Aorta (tissue), 5 donors: ENCODE data around the gene PTPRD. TPM values are rescaled to one million over a fixed set of nuclear protein-coding genes. Genes with fewer than 3 reads are reported as not detected.

Experiments used
- ATAC-seq: fragments of 200-7000 bp; cut with Tn5 transposase; one replicate; pipeline ENCODE4 v1.9.1; 2022; ENCODE audit warnings: moderate library complexity; ENCODE audit not compliant: low FRiP score
- DNase-seq, 2 donors: peaks; one replicate each; pipeline ENCODE4 v3.0.0-alpha.2; 2020
- H3K27ac ChIP-seq, 2 donors: one replicate each; pipeline ENCODE4 v1.5.1; 2013; ENCODE audit warnings: low read length in 2 of 2, mild to moderate bottlenecking in 2 of 2, moderate library complexity in 2 of 2, control low read depth in 1 of 2, inconsistent platforms in 1 of 2, low read depth in 1 of 2
- H3K27me3 ChIP-seq, 2 donors: one replicate each; pipeline ENCODE4 v1.6.1; 2013; ENCODE audit warnings: control low read depth in 1 of 2, low read length in 1 of 2, mild to moderate bottlenecking in 1 of 2, moderate library complexity in 1 of 2; ENCODE audit not compliant: insufficient read depth in 2 of 2, control insufficient read depth in 1 of 2
- H3K36me3 ChIP-seq, 2 donors: one replicate each; pipeline ENCODE4 v1.6.1; 2013; ENCODE audit warnings: control low read depth in 1 of 2, low read length in 1 of 2, mild to moderate bottlenecking in 1 of 2; ENCODE audit not compliant: insufficient read depth in 2 of 2, control insufficient read depth in 1 of 2
- H3K4me1 ChIP-seq, 2 donors: one replicate each; pipeline ENCODE4 v1.6.1; 2013; ENCODE audit warnings: low read length in 2 of 2, control low read depth in 1 of 2, mild to moderate bottlenecking in 1 of 2, moderate library complexity in 1 of 2; ENCODE audit not compliant: insufficient read depth in 2 of 2, control insufficient read depth in 1 of 2
- H3K4me3 ChIP-seq, 2 donors: one replicate each; pipeline ENCODE4 v1.5.1; 2013; ENCODE audit warnings: low read length in 2 of 2, control low read depth in 1 of 2, mild to moderate bottlenecking in 1 of 2
- H3K9me3 ChIP-seq: one replicate; pipeline ENCODE4 v1.6.1; 2013; ENCODE audit warnings: mild to moderate bottlenecking, low read length; ENCODE audit not compliant: control insufficient read depth
- WGBS, 2 donors: extraction: QIAGEN DNeasy Blood & Tissue Kit; methylation state at CpG; one replicate each; pipeline ENCODE4 v1.1.7; 2013; 5-methylcytosine and 5-hydroxymethylcytosine counted together
- intact Hi-C, 2 donors: fragments of 100-400 bp; cut with DNase I; formaldehyde crosslinking; loops; one replicate each; pipeline versions ENCODE4 v1.14.2 to v1.15.0; 2022
- polyA plus RNA-seq, 2 donors: library from polyadenylated mRNA; stranded (reverse); fragments of 200-250 nt; gene quantifications; one replicate each; pipeline ENCODE4 v1.2.3, GENCODE V29; 2013
- total RNA-seq, 2 donors: library from RNA; stranded (reverse); fragmentation: NEBNext Ultra II Directional; extraction: Animal tissue kit (Norgen Biotek cat#: 25700); gene quantifications; one replicate each; pipeline ENCODE4 v1.2.1, GENCODE V29; 2021
- donor health status: healthy with polysubstance abuse.
- donor health status: Bipolar disorder and iron deficiency.
- donor health status: DM: no; HTN: no; CAD: no.
- donor health status: DM: no; HTN: no; CAD: no.
- donor health status: DM: yes; HTN: yes; CAD: no.

The PTPRD gene
- total and polyA plus RNA-seq, 4 donors: 1.5 to 92.0 (median 29.4) TPM

GRCh38 chr9:8832386-8832785 lies 1780.4 kb downstream of the PTPRD start:
- no peaks in the 10 kb centered on the region for H3K9me3 ChIP-seq
- no peak overlapping the region for H3K4me3 ChIP-seq
- ATAC-seq (no peak), DNase-seq (no peak)
- WGBS, 2 donors: 76 to 79% methylated on average over 1 of the region's 1 CpG
- no peaks in the 10 kb centered on the region for H3K4me1 ChIP-seq
- no peaks in the 10 kb centered on the region for H3K36me3 ChIP-seq
- no peak overlapping the region for H3K27ac ChIP-seq
- no peaks in the 10 kb centered on the region for H3K27me3 ChIP-seq
- intact Hi-C loops: no loop called here

GRCh38 chr9:8831568-8831967 lies 1781.2 kb downstream of the PTPRD start:
- intact Hi-C loops: no loop called here
- WGBS, 2 donors: 55 to 68% methylated on average over 2 of the region's 2 CpGs
- Histone ChIP-seq H3K4me1 (no peaks in the 10 kb centered on the region), H3K9me3 (no peaks in the 10 kb centered on the region), H3K36me3 (no peaks in the 10 kb centered on the region), H3K4me3 (no peak overlapping the region), H3K27ac (no peak overlapping the region), H3K27me3 (no peaks in the 10 kb centered on the region)
- no peak for ATAC-seq
- DNase-seq: no peak

GRCh38 chr9:8826281-8826680 lies 1786.5 kb downstream of the PTPRD start:
- intact Hi-C loops: no loop called here
- WGBS, 2 donors: 85 to 95% methylated on average over 2 of the region's 2 CpGs
- no peak overlapping the region for H3K4me3 ChIP-seq

GRCh38 chr9:8825585-8826147 lies 1787.1 kb downstream of the PTPRD start:
- intact Hi-C loops: no loop called here
- H3K27ac ChIP-seq: no peak overlapping the region

More at GRCh38 chr9:8826281-8826680, 1786.5 kb downstream of the PTPRD start:
- Histone ChIP-seq H3K36me3 (no peaks in the 10 kb centered on the region), H3K27me3 (no peaks in the 10 kb centered on the region), H3K4me1 (peaks cover 0 to 4% of the 10 kb centered on the region in 2 donors), H3K9me3 (no peaks in the 10 kb centered on the region), H3K27ac (no peak overlapping the region)
- ATAC-seq (no peak), DNase-seq (no peak)

GRCh38 chr9:8823131-8823895 lies 1789.5 kb downstream of the PTPRD start:
- H3K4me1 ChIP-seq: peaks cover 0 to 4% of the 10 kb centered on the region in 2 donors
- no peak overlapping the region for H3K27ac ChIP-seq
- H3K27me3 ChIP-seq: no peaks in the 10 kb centered on the region
- H3K4me3 ChIP-seq: no peak overlapping the region
- WGBS, 2 donors: 97% methylated on average over 10 of the region's 10 CpGs
- no peaks in the 10 kb centered on the region for H3K9me3 ChIP-seq
- intact Hi-C loops: no loop called here
- ATAC-seq (no peak), DNase-seq (no peak)
- no peaks in the 10 kb centered on the region for H3K36me3 ChIP-seq

More at GRCh38 chr9:8825585-8826147, 1787.1 kb downstream of the PTPRD start:
- H3K36me3 ChIP-seq: no peaks in the 10 kb centered on the region
- peaks cover 0 to 4% of the 10 kb centered on the region in 2 donors for H3K4me1 ChIP-seq
- no peak for ATAC-seq
- H3K9me3 ChIP-seq: no peaks in the 10 kb centered on the region
- 29 to 54% methylated on average over 3 of the region's 3 CpGs for WGBS, 2 donors
- no peak for DNase-seq
- H3K27me3 ChIP-seq: no peaks in the 10 kb centered on the region
- H3K4me3 ChIP-seq: peak overlapping the region in 1 of 2 donors; percentile 54

GRCh38 chr9:8822667-8823025 lies 1790.2 kb downstream of the PTPRD start:
- WGBS, 2 donors: 62 to 69% methylated on average over 5 of the region's 5 CpGs
- no peaks in the 10 kb centered on the region for H3K9me3 ChIP-seq
- DNase-seq: no peak
- no peak overlapping the region for H3K4me3 ChIP-seq
- H3K36me3 ChIP-seq: no peaks in the 10 kb centered on the region
- intact Hi-C loops: no loop called here
- H3K4me1 ChIP-seq: peaks cover 0 to 4% of the 10 kb centered on the region in 2 donors
- no peaks in the 10 kb centered on the region for H3K27me3 ChIP-seq
- ATAC-seq: no peak
- no peak overlapping the region for H3K27ac ChIP-seq

GRCh38 chr9:8821910-8822666 lies 1790.7 kb downstream of the PTPRD start:
- Histone ChIP-seq H3K36me3 (no peaks in the 10 kb centered on the region), H3K27ac (no peak overlapping the region), H3K9me3 (no peaks in the 10 kb centered on the region), H3K27me3 (no peaks in the 10 kb centered on the region), H3K4me1 (peaks cover 0 to 4% of the 10 kb centered on the region in 2 donors), H3K4me3 (no peak overlapping the region)
- WGBS, 2 donors: 69 to 71% methylated on average over 4 of the region's 4 CpGs
- DNase-seq (no peak), ATAC-seq (no peak)
- intact Hi-C loops: no loop called here

- DNase-seq (no peak), ATAC-seq (no peak)
- H3K4me3 ChIP-seq: no peak overlapping the region
- intact Hi-C loops: no loop called here
- H3K9me3 ChIP-seq: no peaks in the 10 kb centered on the region
- no peaks in the 10 kb centered on the region for H3K36me3 ChIP-seq
- no peaks in the 10 kb centered on the region for H3K4me1 ChIP-seq
- no peak overlapping the region for H3K27ac ChIP-seq
- no peaks in the 10 kb centered on the region for H3K27me3 ChIP-seq
Measured at GRCh38 chr9:8817335-8817734, 1795.5 kb downstream of the PTPRD start.
